GM12878 (cell line): ENCODE results near the gene KRT7. TPM values are rescaled to one million over a fixed set of nuclear protein-coding genes. Genes with fewer than 3 reads are reported as not detected.

Source experiments
- BRCA1 ChIP-seq: IDR thresholded peaks from 2 replicates; pipeline ENCODE4 v1.6.1; 2011; ENCODE audit warnings: low read depth, low read length, improper control_type of control experiment
- CEBPB ChIP-seq, 2 experiments: fragments of 150-350 bp in 1 of 2; IDR thresholded peaks; 2 replicates each; pipeline ENCODE4 v1.6.1; 2012 to 2014; ENCODE audit warnings: low read depth in 2 of 2, low read length in 2 of 2, borderline replicate concordance in 1 of 2, inconsistent platforms in 1 of 2
- ETV6 ChIP-seq, 2 experiments: fragments of 450-650 bp in 1 of 2; IDR thresholded peaks in 1 of 2; conservative IDR thresholded peaks in 1 of 2; 2 replicates each; pipeline ENCODE4 v1.6.1; 2014; ENCODE audit warnings: antibody characterized with exemption in 1 of 2, borderline replicate concordance in 1 of 2, low read depth in 1 of 2, mild to moderate bottlenecking in 1 of 2, moderate library complexity in 1 of 2
- IKZF2 ChIP-seq, 2 experiments: fragments of 450-650 bp; IDR thresholded peaks; 2 replicates each; pipeline ENCODE4 v1.6.1; 2017; ENCODE audit warnings: mild to moderate bottlenecking in 2 of 2, moderate library complexity in 2 of 2
- LARP7 ChIP-seq: fragments of 450-650 bp; IDR thresholded peaks from 2 replicates; pipeline ENCODE4 v1.6.1; 2017; ENCODE audit warnings: mild to moderate bottlenecking
- MAX ChIP-seq: IDR thresholded peaks from 2 replicates; pipeline ENCODE4 v1.6.1; 2012; ENCODE audit warnings: low read depth, low read length, improper control_type of control experiment
- MEF2A ChIP-seq: IDR thresholded peaks from 2 replicates; pipeline ENCODE4 v1.6.1; 2011; ENCODE audit warnings: low read depth, mild to moderate bottlenecking, low read length, moderate library complexity; ENCODE audit not compliant: insufficient read depth
- MTA3 ChIP-seq: IDR thresholded peaks from 2 replicates; pipeline ENCODE4 v1.6.1; 2012; ENCODE audit warnings: low read length, inconsistent platforms, borderline replicate concordance
- MYC ChIP-seq: IDR thresholded peaks from 2 replicates; pipeline ENCODE4 v1.6.1; 2011; ENCODE audit warnings: mild to moderate bottlenecking, low read length, moderate library complexity, inconsistent platforms; ENCODE audit not compliant: insufficient read depth, insufficient replicate concordance, insufficient read length, severe bottlenecking
- PKNOX1 ChIP-seq: fragments of 450-650 bp; IDR thresholded peaks from 2 replicates; pipeline ENCODE4 v1.6.1; 2016; ENCODE audit warnings: mild to moderate bottlenecking
- RAD51 ChIP-seq: fragments of 450-650 bp; IDR thresholded peaks from 2 replicates; pipeline ENCODE4 v1.6.1; 2016; ENCODE audit warnings: moderate library complexity, mild to moderate bottlenecking, inconsistent platforms
- RBBP5 ChIP-seq: fragments of 200-600 bp; sonication (generic); conservative IDR thresholded peaks from 2 replicates; pipeline ENCODE4 v1.6.1; 2016
- RCOR1 ChIP-seq: conservative IDR thresholded peaks from 2 replicates; pipeline ENCODE4 v1.6.1; 2012; ENCODE audit warnings: low read depth, low read length, improper control_type of control experiment
- SMAD1 ChIP-seq: fragments of 450-650 bp; IDR thresholded peaks from 2 replicates; pipeline ENCODE4 v1.6.1; 2018; ENCODE audit warnings: mild to moderate bottlenecking, low read depth; ENCODE audit not compliant: partially characterized antibody
- SMC3 ChIP-seq: IDR thresholded peaks from 2 replicates; pipeline ENCODE4 v1.6.1; 2011; ENCODE audit warnings: low read length, improper control_type of control experiment, borderline replicate concordance
- SREBF1 ChIP-seq: IDR thresholded peaks from 2 replicates; pipeline ENCODE4 v1.6.1; 2012; ENCODE audit warnings: mild to moderate bottlenecking, low read length
- STAT3 ChIP-seq: IDR thresholded peaks from 2 replicates; pipeline ENCODE4 v1.6.1; 2011; ENCODE audit warnings: low read depth, low read length, improper control_type of control experiment
- TCF7 ChIP-seq: IDR thresholded peaks from 2 replicates; pipeline ENCODE4 v1.6.1; 2014; ENCODE audit warnings: antibody characterized with exemption, borderline replicate concordance
- ZSCAN29 ChIP-seq: fragments of 450-650 bp; IDR thresholded peaks from 2 replicates; pipeline ENCODE4 v1.6.1; 2017; ENCODE audit warnings: mild to moderate bottlenecking, moderate library complexity
- polyA plus RNA-seq, 11 experiments: library from polyadenylated mRNA; depleted of rRNA in 4 of 11; unstranded in 6 of 11; stranded (reverse) in 5 of 11; fragments of >200 nt; fragmentation: Nextera tagmentation in 4 of 11; fragmentation: Illumina TruSeq in 1 of 11; extraction: Ambion mirVana in 4 of 11; extraction: Trizol in 1 of 11; gene quantifications; 1 replicate in 1 of 11; 2 replicates in 10 of 11; pipeline versions ENCODE4 v1.2.1 to v1.2.3, GENCODE V29; 2011 to 2016; ENCODE audit warnings: inconsistent platforms in 2 of 11, missing spikeins in 2 of 11, low read depth in 1 of 11
- total RNA-seq, 4 experiments: library from RNA; depleted of rRNA in 3 of 4; stranded (reverse); fragments of >200 nt in 3 of 4; fragmentation: Illumina TruSeq in 1 of 4; extraction: Trizol in 1 of 4; gene quantifications; 2 replicates each; pipeline versions ENCODE4 v1.2.1 to v1.2.3, GENCODE V29; 2013 to 2021
- TF ChIP-seq, protein P1 (sequence below): fragments of 450-650 bp; formaldehyde crosslinking; IDR thresholded peaks from 2 replicates; pipeline ENCODE4 v1.4.0; 2022; ENCODE audit warnings: mild to moderate bottlenecking, moderate library complexity
- TF ChIP-seq, protein P2 (sequence below): fragments of 450-650 bp; IDR thresholded peaks from 2 replicates; pipeline ENCODE4 v1.6.1; 2014; ENCODE audit warnings: mild to moderate bottlenecking
- TF ChIP-seq, protein P3 (sequence below): IDR thresholded peaks from 2 replicates; pipeline ENCODE4 v1.6.1; 2012; ENCODE audit warnings: low read depth, low read length, improper control_type of control experiment

Gene KRT7
- total and polyA plus RNA-seq, 10 of the 15 experiments (the other 5 are each of a cell fraction or from before 2014, with no cell fraction given), result 0.90 to 18.7 (median 4.8) TPM

DNA sequence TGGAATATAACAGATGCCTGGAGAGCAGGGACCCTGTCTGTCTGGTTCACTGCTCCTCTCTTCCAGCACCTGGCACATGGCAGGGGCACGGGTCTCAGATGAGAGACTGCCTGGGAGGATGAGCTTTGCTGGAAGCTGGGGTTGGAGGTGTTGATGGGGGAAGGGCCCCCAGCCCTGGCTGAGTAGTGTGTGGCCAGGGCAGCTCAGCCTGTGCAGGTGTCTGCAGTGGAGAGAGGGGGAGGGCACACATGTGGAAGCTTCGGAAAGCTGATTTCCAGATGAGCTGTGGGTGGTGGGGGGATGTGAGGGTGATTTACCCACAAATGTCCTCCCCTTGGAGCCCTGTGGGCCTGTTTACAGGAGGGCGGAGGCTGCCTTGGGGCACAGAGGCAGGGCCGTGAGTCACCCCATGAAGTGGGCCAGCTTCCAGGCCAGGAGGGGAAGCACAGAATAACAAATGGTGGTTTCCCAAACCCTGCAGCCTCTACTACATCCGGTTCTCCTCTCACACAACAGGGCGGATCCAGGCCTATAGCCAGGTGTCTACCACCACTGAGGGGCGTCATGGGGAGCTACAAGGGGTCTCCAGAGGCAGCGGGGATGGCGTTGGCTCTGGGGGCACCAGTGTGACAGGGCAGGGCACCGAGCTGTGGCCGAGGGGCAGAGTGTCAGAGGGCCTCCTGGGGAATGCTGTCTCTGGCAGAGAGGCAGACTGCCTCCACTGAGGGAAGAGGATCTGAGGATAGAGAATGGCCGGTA is 11.0 kb downstream of the KRT7 start (continued):
- no peak for TF ChIP-seq PKNOX1
- no peak for TF ChIP-seq MYC
- TF ChIP-seq BRCA1, result no peak
- peak; percentile 22 for TF ChIP-seq SMAD1
- no peak for TF ChIP-seq MEF2A
- TF ChIP-seq SREBF1, result no peak
- TF ChIP-seq ETV6 (conservative IDR thresholded peaks at IDR 0.05 in 1 of 2, IDR thresholded peaks at IDR 0.05 in 1 of 2; ENCODE audit: borderline replicate concordance in 1 of 2, low read depth in 1 of 2), result no peak
- TF ChIP-seq MTA3, result no peak
- TF ChIP-seq CEBPB (IDR thresholded peaks at IDR 0.05; ENCODE audit: borderline replicate concordance in 1 of 2, low read depth in 2 of 2, low read length in 2 of 2), result no peak
- TF ChIP-seq IKZF2 (IDR thresholded peaks at IDR 0.05), result peak in 1 of 2 experiments; percentile 69; a peak in 3 of 4 replicates
- no peak for TF ChIP-seq MAX
- TF ChIP-seq, protein P1, sequence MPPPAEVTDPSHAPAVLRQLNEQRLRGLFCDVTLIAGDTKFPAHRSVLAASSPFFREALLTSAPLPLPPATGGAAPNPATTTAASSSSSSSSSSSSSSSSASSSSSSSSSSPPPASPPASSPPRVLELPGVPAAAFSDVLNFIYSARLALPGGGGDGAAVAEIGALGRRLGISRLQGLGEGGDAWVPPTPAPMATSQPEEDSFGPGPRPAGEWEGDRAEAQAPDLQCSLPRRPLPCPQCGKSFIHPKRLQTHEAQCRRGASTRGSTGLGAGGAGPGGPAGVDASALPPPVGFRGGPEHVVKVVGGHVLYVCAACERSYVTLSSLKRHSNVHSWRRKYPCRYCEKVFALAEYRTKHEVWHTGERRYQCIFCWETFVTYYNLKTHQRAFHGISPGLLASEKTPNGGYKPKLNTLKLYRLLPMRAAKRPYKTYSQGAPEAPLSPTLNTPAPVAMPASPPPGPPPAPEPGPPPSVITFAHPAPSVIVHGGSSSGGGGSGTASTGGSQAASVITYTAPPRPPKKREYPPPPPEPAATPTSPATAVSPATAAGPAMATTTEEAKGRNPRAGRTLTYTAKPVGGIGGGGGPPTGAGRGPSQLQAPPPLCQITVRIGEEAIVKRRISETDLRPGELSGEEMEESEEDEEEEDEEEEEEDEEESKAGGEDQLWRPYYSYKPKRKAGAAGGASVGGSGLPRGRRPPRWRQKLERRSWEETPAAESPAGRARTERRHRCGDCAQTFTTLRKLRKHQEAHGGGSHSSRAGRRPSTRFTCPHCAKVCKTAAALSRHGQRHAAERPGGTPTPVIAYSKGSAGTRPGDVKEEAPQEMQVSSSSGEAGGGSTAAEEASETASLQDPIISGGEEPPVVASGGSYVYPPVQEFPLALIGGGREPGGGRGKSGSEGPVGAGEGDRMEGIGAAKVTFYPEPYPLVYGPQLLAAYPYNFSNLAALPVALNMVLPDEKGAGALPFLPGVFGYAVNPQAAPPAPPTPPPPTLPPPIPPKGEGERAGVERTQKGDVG (CRISPR knock-in tag), result no peak
- TF ChIP-seq SMC3, result no peak
- no peak for TF ChIP-seq RAD51
- TF ChIP-seq LARP7, result no peak; the same call in 1 of the 2 replicates
- no peak for TF ChIP-seq ZSCAN29
- no peak for TF ChIP-seq RCOR1
- no peak for TF ChIP-seq STAT3
- TF ChIP-seq, protein P2, sequence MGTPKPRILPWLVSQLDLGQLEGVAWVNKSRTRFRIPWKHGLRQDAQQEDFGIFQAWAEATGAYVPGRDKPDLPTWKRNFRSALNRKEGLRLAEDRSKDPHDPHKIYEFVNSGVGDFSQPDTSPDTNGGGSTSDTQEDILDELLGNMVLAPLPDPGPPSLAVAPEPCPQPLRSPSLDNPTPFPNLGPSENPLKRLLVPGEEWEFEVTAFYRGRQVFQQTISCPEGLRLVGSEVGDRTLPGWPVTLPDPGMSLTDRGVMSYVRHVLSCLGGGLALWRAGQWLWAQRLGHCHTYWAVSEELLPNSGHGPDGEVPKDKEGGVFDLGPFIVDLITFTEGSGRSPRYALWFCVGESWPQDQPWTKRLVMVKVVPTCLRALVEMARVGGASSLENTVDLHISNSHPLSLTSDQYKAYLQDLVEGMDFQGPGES, result no peak
- TF ChIP-seq TCF7, result no peak
- TF ChIP-seq RBBP5, result no peak
- TF ChIP-seq, protein P3, sequence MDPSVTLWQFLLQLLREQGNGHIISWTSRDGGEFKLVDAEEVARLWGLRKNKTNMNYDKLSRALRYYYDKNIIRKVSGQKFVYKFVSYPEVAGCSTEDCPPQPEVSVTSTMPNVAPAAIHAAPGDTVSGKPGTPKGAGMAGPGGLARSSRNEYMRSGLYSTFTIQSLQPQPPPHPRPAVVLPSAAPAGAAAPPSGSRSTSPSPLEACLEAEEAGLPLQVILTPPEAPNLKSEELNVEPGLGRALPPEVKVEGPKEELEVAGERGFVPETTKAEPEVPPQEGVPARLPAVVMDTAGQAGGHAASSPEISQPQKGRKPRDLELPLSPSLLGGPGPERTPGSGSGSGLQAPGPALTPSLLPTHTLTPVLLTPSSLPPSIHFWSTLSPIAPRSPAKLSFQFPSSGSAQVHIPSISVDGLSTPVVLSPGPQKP, result no peak; the same call in 1 of the 2 replicates
